IMR-90 (cell line): ENCODE results near the gene DLX3. TPM values are rescaled to one million over a fixed set of nuclear protein-coding genes. Genes with fewer than 3 reads are reported as not detected.

Experiments used
- ATAC-seq: fragments of 200-7000 bp; cut with Tn5 transposase; 2 replicates; pipeline ENCODE4 v1.9.1; 2020; ENCODE audit warnings: low read depth, mild to moderate bottlenecking, moderate library complexity
- BruUV-seq: library from RNA; stranded (reverse); fragments of 400-500 nt; replicated peaks from 2 replicates; lab custom pipeline; 2021; lab: Mats Ljungman, UMichigan
- CTCF ChIA-PET: fragments of 300-600 bp; formaldehyde crosslinking; extraction: SDS; loops from one replicate; lab custom pipeline; 2021; ENCODE audit warnings: antibody characterized with exemption; lab: Yijun Ruan, JAX
- POLR2A ChIA-PET: fragments of 300-600 bp; sonication (Branson Sonifier 250); formaldehyde crosslinking; loops from one replicate; lab custom pipeline; 2022; ENCODE audit warnings: antibody characterized with exemption; ENCODE audit not compliant: unreplicated experiment; lab: Charles Lee
- DNase-seq: peaks from one replicate; pipeline ENCODE4 v3.0.0; 2013
- H2AFZ ChIP-seq: replicated peaks from 2 replicates; pipeline ENCODE3; 2013; ENCODE audit warnings: low read length, mild to moderate bottlenecking; ENCODE audit not compliant: poor library complexity
- H2AK5ac ChIP-seq: 2 replicates; pipeline ENCODE4 v1.6.1; 2013; ENCODE audit warnings: low read depth, low read length, inconsistent platforms
- H2AK9ac ChIP-seq: replicated peaks from 2 replicates; pipeline ENCODE3; 2013; ENCODE audit warnings: mild to moderate bottlenecking, low read depth, low read length, moderate library complexity; ENCODE audit not compliant: poor library complexity
- H2BK120ac ChIP-seq: 2 replicates; pipeline ENCODE4 v1.6.1; 2013; ENCODE audit warnings: low read depth, low read length, inconsistent platforms
- H2BK15ac ChIP-seq: 3 replicates; pipeline ENCODE4 v1.6.1; 2013; ENCODE audit warnings: low read depth, low read length, inconsistent platforms
- H2BK20ac ChIP-seq: 2 replicates; pipeline ENCODE4 v1.6.1; 2013; ENCODE audit warnings: low read depth, mild to moderate bottlenecking, inconsistent platforms, low read length, moderate library complexity
- H2BK5ac ChIP-seq: 2 replicates; pipeline ENCODE4 v1.6.1; 2013; ENCODE audit warnings: mild to moderate bottlenecking, low read depth, low read length, inconsistent platforms; ENCODE audit not compliant: poor library complexity, severe bottlenecking
- H3K14ac ChIP-seq: replicated peaks from 2 replicates; pipeline ENCODE4 v1.6.1; 2013; ENCODE audit warnings: low read depth, low read length, inconsistent platforms
- H3K18ac ChIP-seq: 2 replicates; pipeline ENCODE4 v1.6.1; 2013; ENCODE audit warnings: low read depth, low read length, control low read depth
- H3K23ac ChIP-seq: 2 replicates; pipeline ENCODE4 v1.6.1; 2013; ENCODE audit warnings: low read depth, low read length, inconsistent platforms
- H3K27ac ChIP-seq: 2 replicates; pipeline ENCODE4 v1.5.1; 2013; ENCODE audit warnings: mild to moderate bottlenecking, control low read depth, low read length; ENCODE audit not compliant: insufficient read depth
- H3K27me3 ChIP-seq: 2 replicates; pipeline ENCODE4 v1.6.1; 2013; ENCODE audit warnings: low read length; ENCODE audit not compliant: control insufficient read depth, insufficient read depth
- H3K36me3 ChIP-seq: 2 replicates; pipeline ENCODE4 v1.6.1; 2013; ENCODE audit warnings: low read length, mixed read lengths; ENCODE audit not compliant: control insufficient read depth, insufficient read depth
- H3K4ac ChIP-seq: 2 replicates; pipeline ENCODE4 v1.6.1; 2013; ENCODE audit warnings: low read depth, low read length, inconsistent platforms
- H3K4me1 ChIP-seq: 2 replicates; pipeline ENCODE4 v1.6.1; 2013; ENCODE audit warnings: low read length, mixed read lengths; ENCODE audit not compliant: control insufficient read depth, insufficient read depth
- H3K4me2 ChIP-seq: 2 replicates; pipeline ENCODE4 v1.6.1; 2013; ENCODE audit warnings: low read depth, mild to moderate bottlenecking, control low read depth, low read length, moderate library complexity
- H3K4me3 ChIP-seq: 2 replicates; pipeline ENCODE4 v1.5.1; 2013; ENCODE audit warnings: low read depth, mild to moderate bottlenecking, control low read depth, low read length, moderate library complexity; ENCODE audit not compliant: insufficient read depth
- H3K56ac ChIP-seq: 2 replicates; pipeline ENCODE4 v1.6.1; 2013; ENCODE audit warnings: low read length, inconsistent platforms; ENCODE audit not compliant: insufficient read depth; ENCODE audit errors: extremely low read depth
- H3K79me1 ChIP-seq, 2 experiments: 2 replicates each; pipeline ENCODE4 v1.6.1; 2013; ENCODE audit warnings: low read length in 2 of 2, inconsistent platforms in 1 of 2, low read depth in 1 of 2
- H3K9ac ChIP-seq: 2 replicates; pipeline ENCODE4 v1.6.1; 2013; ENCODE audit warnings: low read depth, low read length, control low read depth
- H3K9me1 ChIP-seq: 2 replicates; pipeline ENCODE4 v1.6.1; 2013; ENCODE audit warnings: low read length, inconsistent platforms; ENCODE audit not compliant: insufficient read depth
- H3K9me3 ChIP-seq: 2 replicates; pipeline ENCODE4 v1.6.1; 2013; ENCODE audit warnings: low read length; ENCODE audit not compliant: control insufficient read depth, insufficient read depth
- H4K20me1 ChIP-seq: 2 replicates; pipeline ENCODE4 v1.6.1; 2013; ENCODE audit warnings: low read length, inconsistent platforms; ENCODE audit not compliant: insufficient read depth
- H4K5ac ChIP-seq: 2 replicates; pipeline ENCODE4 v1.6.1; 2013; ENCODE audit warnings: mild to moderate bottlenecking, low read depth, low read length, control low read depth
- H4K8ac ChIP-seq, 2 experiments: 2 replicates each; pipeline ENCODE4 v1.6.1; 2013; ENCODE audit warnings: low read depth in 2 of 2, low read length in 2 of 2, control low read depth in 1 of 2, inconsistent platforms in 1 of 2
- H4K91ac ChIP-seq: 2 replicates; pipeline ENCODE4 v1.6.1; 2013; ENCODE audit warnings: low read depth, low read length, inconsistent platforms; ENCODE audit not compliant: insufficient read depth
- BHLHE40 ChIP-seq: fragments of 150-350 bp; IDR thresholded peaks from 2 replicates; pipeline ENCODE4 v1.6.1; 2016; ENCODE audit warnings: mild to moderate bottlenecking, low read depth, low read length
- CEBPB ChIP-seq: IDR thresholded peaks from 2 replicates; pipeline ENCODE4 v1.6.1; 2012; ENCODE audit warnings: low read depth, low read length, improper control_type of control experiment
- CHD1 ChIP-seq: IDR thresholded peaks from 2 replicates; pipeline ENCODE4 v1.6.1; 2012; ENCODE audit warnings: low read depth, low read length, improper control_type of control experiment
- CTCF ChIP-seq: conservative IDR thresholded peaks from 2 replicates; pipeline ENCODE4 v1.5.1; 2012; ENCODE audit warnings: mild to moderate bottlenecking, low read depth, low read length, improper control_type of control experiment
- ELK1 ChIP-seq: fragments of 150-350 bp; IDR thresholded peaks from 2 replicates; pipeline ENCODE4 v1.6.1; 2016; ENCODE audit warnings: low read depth, mild to moderate bottlenecking, low read length, moderate library complexity, borderline replicate concordance
- FOS ChIP-seq: fragments of 150-350 bp; IDR thresholded peaks from 2 replicates; pipeline ENCODE4 v1.6.1; 2016; ENCODE audit warnings: low read depth, low read length
- MAFK ChIP-seq: IDR thresholded peaks from 2 replicates; pipeline ENCODE4 v1.6.1; 2012; ENCODE audit warnings: low read depth, low read length, improper control_type of control experiment
- MAZ ChIP-seq: IDR thresholded peaks from 2 replicates; pipeline ENCODE4 v1.6.1; 2012; ENCODE audit warnings: low read depth, mild to moderate bottlenecking, low read length, improper control_type of control experiment, moderate library complexity, borderline replicate concordance
- MXI1 ChIP-seq: IDR thresholded peaks from 2 replicates; pipeline ENCODE4 v1.6.1; 2012; ENCODE audit warnings: low read depth, mild to moderate bottlenecking, low read length, moderate library complexity, borderline replicate concordance
- NFE2L2 ChIP-seq: fragments of 150-350 bp; IDR thresholded peaks from 2 replicates; pipeline ENCODE4 v1.6.1; 2016; ENCODE audit warnings: low read depth, mild to moderate bottlenecking, low read length
- POLR2A ChIP-seq: IDR thresholded peaks from 2 replicates; pipeline ENCODE4 v1.6.1; 2012; ENCODE audit warnings: mild to moderate bottlenecking, low read depth, low read length
- RAD21 ChIP-seq: IDR thresholded peaks from 2 replicates; pipeline ENCODE4 v1.6.1; 2012; ENCODE audit warnings: low read length, improper control_type of control experiment
- RCOR1 ChIP-seq: IDR thresholded peaks from 2 replicates; pipeline ENCODE4 v1.6.1; 2012; ENCODE audit warnings: mild to moderate bottlenecking, low read length, improper control_type of control experiment; ENCODE audit not compliant: insufficient replicate concordance
- RFX5 ChIP-seq: IDR thresholded peaks from 2 replicates; pipeline ENCODE4 v1.8.0; 2012; ENCODE audit warnings: low read depth, mild to moderate bottlenecking, low read length, moderate library complexity
- SMC3 ChIP-seq: fragments of 150-350 bp; IDR thresholded peaks from 2 replicates; pipeline ENCODE4 v1.6.1; 2016; ENCODE audit warnings: low read depth, mild to moderate bottlenecking, antibody characterized with exemption, low read length, moderate library complexity
- USF2 ChIP-seq: fragments of 150-350 bp; IDR thresholded peaks from 2 replicates; pipeline ENCODE4 v1.6.1; 2017; ENCODE audit warnings: mild to moderate bottlenecking, antibody characterized with exemption, low read length, low read depth
- WGBS, 2 experiments: methylation state at CpG; one replicate each; pipeline versions ENCODE4 v1.1.5 to v1.1.7; 2013; ENCODE audit warnings: missing lambda C conversion rate in 2 of 2; ENCODE audit not compliant: insufficient read length in 1 of 2; ENCODE audit errors: extremely low coverage in 2 of 2; 5-methylcytosine and 5-hydroxymethylcytosine counted together
- dilution Hi-C: fragments of 300-500 bp; cut with HindIII; formaldehyde crosslinking; loops from one replicate; pipeline ENCODE4 v1.14.3; 2018; ENCODE audit warnings: low sequenced_read_pairs; ENCODE audit not compliant: unreplicated experiment
- in situ Hi-C: fragments of 300-500 bp; cut with MboI; formaldehyde crosslinking; loops from 3 replicates; pipeline ENCODE4 v1.14.3; 2019; ENCODE audit warnings: low sequenced_read_pairs, inconsistent platforms, mixed read lengths
- intact Hi-C: fragments of 100-400 bp; cut with micrococcal nuclease; formaldehyde crosslinking; loops from 2 replicates; pipeline ENCODE4 v1.10.0; 2022
- polyA plus RNA-seq, 3 experiments: library from polyadenylated mRNA; depleted of rRNA; stranded (reverse); fragments of >200 nt; gene quantifications; 2 replicates each; pipeline ENCODE4 v1.2.3, GENCODE V29; 2012; ENCODE audit warnings: low replicate concordance in 1 of 3
- total RNA-seq: library from RNA; depleted of rRNA; stranded (reverse); fragments of >200 nt; gene quantifications from 2 replicates; pipeline ENCODE4 v1.2.3, GENCODE V29; 2012

The DLX3 gene
- total and polyA plus RNA-seq, 2 of the 4 experiments (the other 2 are of a cell fraction), result not detected

- Histone ChIP-seq H3K9ac (no peak overlapping the region), H2AK5ac (no peak overlapping the region), H2BK20ac (no peak overlapping the region), H4K91ac (no peak overlapping the region), H3K36me3 (no peaks in the 10 kb centered on the region), H3K23ac (no peak overlapping the region), H3K27me3 (peaks cover 2% of the 10 kb centered on the region), H2BK120ac (no peak overlapping the region), H3K56ac (no peak overlapping the region), H4K8ac (no peak overlapping the region), H3K4me2 (no peak overlapping the region), H3K27ac (no peak overlapping the region), H2BK5ac (no peak overlapping the region), H2AFZ (no peak overlapping the region), H4K5ac (no peak overlapping the region), H4K20me1 (no peaks in the 10 kb centered on the region), H2AK9ac (no peak overlapping the region), H3K18ac (no peak overlapping the region), H3K4ac (no peak overlapping the region), H3K4me3 (no peak overlapping the region), H3K9me1 (no peaks in the 10 kb centered on the region), H3K79me1 (no peaks in the 10 kb centered on the region), H3K4me1 (no peaks in the 10 kb centered on the region), H2BK15ac (no peak overlapping the region), H3K14ac (no peak overlapping the region), H3K9me3 (peaks cover 20% of the 10 kb centered on the region)
- in situ Hi-C loops, result no loop called here
- intact Hi-C loops, result no loop called here
- ATAC-seq (no peak), DNase-seq (no peak)
- no peak for TF ChIP-seq MXI1
- TF ChIP-seq RCOR1, result no peak
- no peak for TF ChIP-seq FOS
- no peak for TF ChIP-seq POLR2A
- no peak for TF ChIP-seq MAZ
- TF ChIP-seq NFE2L2, result no peak
- no peak for TF ChIP-seq ELK1
- no peak for TF ChIP-seq CEBPB
- no peak for TF ChIP-seq USF2
- TF ChIP-seq MAFK, result no peak
- no peak for TF ChIP-seq RAD21
- TF ChIP-seq SMC3, result no peak
- TF ChIP-seq RFX5, result no peak
- no peak for TF ChIP-seq CTCF
- TF ChIP-seq CHD1, result no peak
- TF ChIP-seq BHLHE40, result no peak
- dilution Hi-C loops, result no loop called here
- CTCF ChIA-PET, result no interaction called here
- POLR2A ChIA-PET, result no interaction called here
- WGBS, 2 experiments, result no CpG with 5 or more reads among the region's 1 CpG
- no TSS peak for BruUV-seq
These were observed 19.6 kb upstream of the DLX3 start for GRCh38 chr17:50014471-50015088.
